RPMI7951 (cell line): ENCODE measurements around the gene KLHL29. TPM values are rescaled to one million over a fixed set of nuclear protein-coding genes. Genes with fewer than 3 reads are reported as not detected.

Source experiments
- DNase-seq: peaks from one replicate; pipeline ENCODE4 v3.0.0-alpha.2; 2012; ENCODE audit warnings: low read depth
- total RNA-seq: library from RNA; depleted of rRNA; stranded (reverse); fragments of >200 nt; shearing (Covaris generic); gene quantifications from 2 replicates; pipeline ENCODE4 v1.2.3, GENCODE V29; 2014

KLHL29 gene
- total RNA-seq, 1 experiment from 2014 or later: 0.84 TPM

DNA sequence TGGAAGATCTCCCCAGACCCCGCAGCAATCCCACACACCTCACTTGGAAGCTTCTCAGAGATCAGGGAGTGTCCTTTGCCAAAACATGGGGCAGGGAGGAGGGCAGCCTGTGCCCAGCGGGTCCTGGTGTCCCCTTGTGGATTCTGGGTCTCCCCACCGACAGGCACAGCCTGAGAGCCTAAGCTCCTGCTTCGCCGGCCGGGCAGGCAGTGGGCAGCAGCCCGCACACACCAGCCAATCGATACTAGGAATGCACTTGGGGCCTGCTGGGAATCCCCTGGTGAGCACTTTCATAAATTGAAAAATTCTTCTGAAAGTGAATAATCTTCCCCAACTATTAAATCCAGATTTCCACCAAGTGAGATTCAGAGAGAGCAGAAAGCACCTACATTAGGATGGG is 296.0 kb downstream of the KLHL29 start:
- DNase-seq: no peak

DNA sequence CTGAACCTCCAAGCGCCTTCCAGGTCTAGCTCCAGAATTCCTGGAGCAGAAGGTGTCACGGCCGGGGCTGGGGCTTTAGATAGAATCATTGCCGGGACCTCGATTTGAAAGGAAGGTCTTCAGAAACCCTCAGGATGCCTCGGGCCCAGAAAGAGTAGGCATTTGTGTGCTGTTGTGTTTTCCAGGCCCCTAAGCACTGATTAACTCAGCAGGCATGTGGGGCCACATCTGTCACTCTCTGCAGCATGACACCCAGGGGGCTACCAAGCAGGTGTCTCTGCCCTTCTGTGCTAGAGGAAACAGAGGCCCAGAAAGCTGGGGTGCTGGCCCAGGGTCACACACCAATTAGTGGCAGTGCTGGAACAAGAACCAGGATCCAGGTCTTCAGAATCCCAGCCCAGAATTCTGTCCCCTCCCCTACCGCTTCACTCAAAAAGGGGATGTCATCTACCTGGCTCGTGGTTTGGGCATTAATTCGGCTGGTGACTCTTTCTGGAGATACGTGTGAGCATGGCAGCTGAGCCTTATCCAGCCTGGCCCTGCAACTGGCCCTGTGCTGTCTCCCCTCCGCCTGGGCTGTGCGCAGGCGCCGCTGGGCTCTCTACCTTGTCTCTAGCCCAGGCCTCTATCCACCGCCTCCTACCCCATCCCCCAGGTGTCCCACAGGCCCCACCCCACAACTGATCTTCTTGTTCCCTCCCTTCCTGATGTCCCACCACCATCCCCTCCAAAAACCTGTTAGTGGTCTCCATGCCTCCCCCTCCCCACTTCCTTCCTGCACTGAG is 296.6 kb downstream of the KLHL29 start:
- no peak for DNase-seq

DNA sequence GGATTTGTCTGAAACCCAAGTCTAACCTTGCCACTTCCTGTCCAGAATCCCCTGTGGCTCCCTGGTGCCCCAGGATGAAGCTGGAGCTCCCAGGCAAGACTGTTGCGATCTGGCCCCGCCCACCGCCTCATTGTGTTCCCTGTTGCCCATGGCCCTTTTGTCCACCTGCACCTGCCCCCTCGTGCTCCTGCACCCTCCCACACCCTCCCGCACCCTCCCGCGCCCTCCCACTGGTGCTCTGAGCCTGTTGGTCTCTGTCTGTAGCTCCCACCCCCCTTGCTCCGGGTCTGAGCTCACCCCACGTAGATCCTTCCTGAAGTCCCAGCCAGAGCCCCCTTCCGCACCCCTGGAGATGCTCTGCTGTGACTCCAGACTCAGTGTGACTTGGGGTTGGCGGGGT is 297.5 kb downstream of the KLHL29 start:
- no peak for DNase-seq

GRCh38 chr2:23683001-23683400 is 298.0 kb downstream of the KLHL29 start:
- no peak for DNase-seq

DNA sequence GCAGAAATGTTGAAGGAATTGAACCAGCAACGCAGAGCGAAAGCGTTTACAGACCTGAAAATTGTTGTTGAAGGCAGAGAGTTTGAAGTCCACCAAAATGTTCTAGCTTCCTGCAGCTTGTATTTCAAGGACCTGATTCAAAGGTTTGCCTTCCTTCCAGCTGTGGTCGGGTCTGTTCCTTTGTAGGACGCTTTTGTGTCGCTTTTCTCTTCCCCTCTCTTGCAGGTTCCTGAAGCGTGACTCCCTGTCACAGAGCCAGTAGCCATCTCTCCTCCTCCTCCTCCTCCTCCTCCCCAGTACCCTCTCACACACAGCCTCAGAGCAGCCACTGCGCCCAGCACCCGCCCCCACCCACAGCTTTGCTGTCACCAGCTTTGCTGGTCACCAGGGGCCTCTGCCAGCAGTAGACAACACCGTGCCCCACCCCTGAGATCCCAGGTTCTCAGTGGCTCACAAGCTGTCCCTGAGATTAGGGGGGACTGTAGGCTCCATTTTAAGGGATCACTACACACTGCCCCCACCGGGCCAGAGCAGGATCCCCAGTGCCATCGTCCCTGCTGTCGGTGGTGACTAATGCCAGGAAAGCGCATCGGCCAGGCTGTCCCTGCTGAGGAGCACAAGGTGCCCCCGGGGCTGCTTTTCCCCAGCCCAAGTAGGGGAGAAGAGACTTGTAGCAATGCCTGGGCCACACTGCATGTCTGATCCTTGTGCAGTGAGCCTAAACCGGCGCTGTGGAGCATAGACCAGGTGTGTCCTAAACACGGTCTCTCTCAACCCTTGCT is 299.6 kb downstream of the KLHL29 start:
- no peak for DNase-seq

DNA sequence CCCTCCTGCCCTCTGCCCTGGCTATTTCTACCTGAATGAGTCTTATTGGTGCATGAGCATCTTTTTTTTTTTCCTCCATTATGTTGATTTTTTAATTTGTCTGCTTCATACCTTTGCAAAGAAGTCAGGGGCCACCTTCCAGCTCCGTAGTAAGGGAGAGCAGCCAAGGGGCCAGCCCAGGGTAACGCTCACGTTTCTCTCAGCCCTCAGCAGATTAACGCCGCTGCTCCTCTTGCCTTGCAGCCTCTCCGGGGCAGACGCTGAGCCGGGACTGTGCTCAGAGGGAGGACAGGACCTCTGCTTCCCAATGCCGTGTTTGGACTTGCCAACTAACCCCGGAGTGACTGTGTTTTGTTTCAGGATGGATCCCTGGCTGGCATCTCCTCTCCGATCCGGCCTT is 300.2 kb downstream of the KLHL29 start:
- no peak for DNase-seq

GRCh38 chr2:23685706-23686105 is 300.7 kb downstream of the KLHL29 start:
- DNase-seq: no peak

- no peak for DNase-seq
Observed at GRCh38 chr2:23686405-23687029, 301.5 kb downstream of the KLHL29 start.

DNA sequence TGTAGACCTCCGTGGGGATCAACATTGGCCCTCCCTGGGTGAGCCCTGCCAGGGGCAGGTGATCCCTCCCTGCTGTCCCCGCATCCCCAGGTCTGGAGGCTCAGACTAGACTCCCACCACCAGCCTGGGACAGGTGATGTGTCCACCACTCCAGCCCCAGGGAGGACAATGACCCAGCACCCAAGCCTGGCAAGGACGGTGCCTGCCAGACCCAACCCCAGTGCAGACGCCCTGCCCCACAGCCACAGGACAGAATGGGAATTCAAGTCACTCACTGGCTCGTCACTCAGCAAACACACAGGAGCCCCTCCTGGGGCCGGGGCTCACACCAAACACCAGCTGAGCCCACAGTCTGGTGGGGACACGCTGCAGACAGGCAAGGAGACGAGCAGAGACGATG is 302.2 kb downstream of the KLHL29 start:
- DNase-seq: no peak

GRCh38 chr2:23687713-23688112 is 302.7 kb downstream of the KLHL29 start:
- no peak for DNase-seq

DNA sequence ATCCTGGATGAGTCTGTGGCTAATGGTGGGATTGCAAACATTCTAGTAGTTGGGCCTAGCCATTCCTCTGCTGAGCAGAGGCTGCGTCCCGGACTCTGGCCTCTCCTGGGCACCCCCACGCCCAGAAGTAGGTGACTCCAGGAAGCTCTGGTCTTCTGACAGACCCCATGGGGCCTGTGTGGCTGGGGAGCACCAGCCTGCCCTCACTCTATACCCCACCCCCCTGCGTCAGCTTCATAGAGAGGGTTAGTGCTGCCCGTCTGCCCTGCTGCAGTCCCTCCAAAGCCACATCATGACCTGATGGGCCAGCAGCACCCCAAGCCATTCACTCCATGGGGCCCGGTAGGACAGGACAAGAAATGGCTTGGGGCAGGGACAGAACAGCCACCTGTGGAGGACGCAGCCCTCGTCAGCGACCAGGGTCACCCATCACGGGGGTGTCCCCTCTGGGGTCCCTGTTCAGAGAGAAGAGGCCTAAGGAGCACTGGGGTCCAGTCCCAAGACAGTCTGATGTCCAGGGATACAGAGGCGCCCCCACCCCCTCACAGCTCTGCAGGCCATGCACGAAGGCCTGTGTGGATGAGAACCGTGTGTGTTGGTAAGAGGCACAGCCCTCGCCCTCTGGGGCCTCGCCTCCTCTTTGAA is 303.6 kb downstream of the KLHL29 start:
- DNase-seq: no peak

- no peak for DNase-seq
Observed at GRCh38 chr2:23689131-23689700, 304.2 kb downstream of the KLHL29 start.

DNA sequence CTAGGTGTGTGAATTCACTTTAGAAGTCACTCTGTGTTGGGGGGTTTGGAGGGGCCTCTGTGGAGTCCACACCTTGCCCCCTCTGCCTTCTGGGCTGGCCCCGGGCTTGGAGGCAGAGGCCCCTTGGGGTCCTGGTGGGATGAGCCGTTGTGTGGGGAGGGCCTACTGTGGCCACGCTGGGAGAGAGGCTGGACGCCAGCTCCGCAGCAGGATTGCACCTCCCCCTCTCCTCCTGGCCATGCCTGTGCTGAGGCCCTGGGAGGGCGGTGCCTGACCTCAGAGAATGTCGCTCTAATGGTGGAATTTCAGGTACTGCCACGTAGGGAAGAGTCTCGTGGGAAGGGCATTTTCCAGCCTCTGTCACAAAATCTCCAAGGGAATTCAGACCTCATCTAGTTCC is 304.9 kb downstream of the KLHL29 start:
- no peak for DNase-seq

DNA sequence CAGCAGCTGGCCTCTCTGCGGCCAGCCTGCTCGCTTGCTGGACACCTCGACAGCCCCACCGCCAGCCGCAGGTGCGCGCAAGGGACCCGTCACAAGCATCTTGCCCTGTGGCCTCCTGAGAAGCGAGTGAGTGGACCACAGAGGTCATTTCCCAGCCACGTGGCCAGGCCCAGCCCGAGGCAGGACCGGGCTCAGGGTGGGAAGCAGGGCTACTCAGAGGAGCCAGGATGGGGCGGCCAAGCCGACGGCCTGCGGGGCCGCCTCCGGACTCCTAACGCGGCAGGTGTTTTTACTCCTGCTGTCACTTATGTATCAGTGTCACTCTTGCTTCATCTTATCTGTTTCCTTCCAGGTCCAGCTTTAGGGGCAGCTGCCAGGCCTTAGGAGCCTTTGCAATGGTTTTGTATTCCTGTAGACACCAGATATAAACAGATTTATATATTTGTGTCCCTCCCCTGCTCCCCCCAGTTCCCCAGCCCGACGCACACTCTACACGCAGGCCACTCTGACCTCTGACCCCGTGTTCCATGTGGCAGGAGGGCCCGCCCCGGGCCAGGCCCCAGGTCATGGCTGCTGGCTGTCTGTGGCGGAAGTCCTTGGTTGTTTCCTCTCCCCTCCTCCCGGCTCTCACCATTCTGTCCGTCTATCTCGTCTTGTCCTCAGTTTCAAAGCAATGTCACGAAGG is 305.6 kb downstream of the KLHL29 start:
- no peak for DNase-seq

- no peak for DNase-seq
Observed at GRCh38 chr2:23691106-23691470, 306.1 kb downstream of the KLHL29 start.

DNA sequence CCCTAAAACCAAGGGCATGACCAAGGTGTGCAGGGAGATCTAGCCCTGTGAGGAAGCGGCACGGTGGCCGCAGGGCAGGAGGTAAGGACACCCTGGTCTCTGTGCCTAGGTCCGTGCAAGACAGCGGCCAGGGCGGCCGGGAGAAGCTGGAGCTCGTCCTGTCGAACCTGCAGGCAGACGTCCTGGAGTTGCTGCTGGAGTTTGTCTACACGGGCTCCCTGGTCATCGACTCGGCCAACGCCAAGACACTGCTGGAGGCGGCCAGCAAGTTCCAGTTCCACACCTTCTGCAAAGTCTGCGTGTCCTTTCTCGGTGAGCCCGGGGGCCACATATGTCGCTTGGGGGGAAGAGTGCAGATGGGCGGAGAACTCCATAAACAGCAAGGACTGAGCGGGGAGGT is 306.6 kb downstream of the KLHL29 start:
- DNase-seq: no peak

- no peak for DNase-seq
Observed at GRCh38 chr2:23692263-23692662, 307.3 kb downstream of the KLHL29 start.

GRCh38 chr2:23692851-23693605 is 308.0 kb downstream of the KLHL29 start:
- no peak for DNase-seq

- no peak for DNase-seq
Observed at GRCh38 chr2:23693606-23693951, 308.6 kb downstream of the KLHL29 start.
